PC-3 (cell line): ENCODE measurements around the gene TMUB2.

Experiments
- CTCF ChIP-seq: fragments of 300-600 bp; sonication (generic); conservative IDR thresholded peaks from 2 replicates; pipeline ENCODE4 v1.5.1; 2017; ENCODE audit warnings: antibody characterized with exemption, low read depth, mild to moderate bottlenecking, low read length
- EZH2phosphoT487 ChIP-seq: fragments of 300-600 bp; sonication (generic); IDR thresholded peaks from 2 replicates; pipeline ENCODE4 v1.6.1; 2018; ENCODE audit warnings: mild to moderate bottlenecking, antibody characterized with exemption, low read length, borderline replicate concordance

- TF ChIP-seq CTCF (no peak), EZH2phosphoT487 (no peak)
Measured at GRCh38 chr17:44187131-44187899, 543 bp downstream of the TMUB2 start.
